Liver (tissue), 9 donors: ENCODE results near the gene SYNDIG1. TPM values are rescaled to one million over a fixed set of nuclear protein-coding genes. Genes with fewer than 3 reads are reported as not detected.

ENCODE experiments used
- DNase-seq: peaks from one replicate; pipeline ENCODE4 v3.0.0-alpha.2; 2017; ENCODE audit warnings: low spot score
- H3K27ac ChIP-seq, 2 donors: one replicate each; pipeline ENCODE4 v1.7.0; 2013; ENCODE audit warnings: inconsistent platforms in 2 of 2, low read length in 2 of 2, control low read depth in 1 of 2, low read depth in 1 of 2, mild to moderate bottlenecking in 1 of 2
- H3K27me3 ChIP-seq, 4 donors: one replicate each; pipeline versions ENCODE4 v1.6.1 to v1.7.0; 2013; ENCODE audit warnings: low read length in 3 of 4, inconsistent platforms in 1 of 4, mild to moderate bottlenecking in 1 of 4, moderate library complexity in 1 of 4; ENCODE audit not compliant: control insufficient read depth in 4 of 4, insufficient read depth in 4 of 4
- H3K36me3 ChIP-seq, 4 donors: one replicate each; pipeline versions ENCODE4 v1.6.1 to v1.7.0; 2013; ENCODE audit warnings: low read length in 3 of 4, mild to moderate bottlenecking in 3 of 4, low read depth in 1 of 4, moderate library complexity in 1 of 4; ENCODE audit not compliant: control insufficient read depth in 4 of 4, insufficient read depth in 3 of 4
- H3K4me1 ChIP-seq, 4 donors: one replicate each; pipeline versions ENCODE4 v1.6.1 to v1.7.0; 2013; ENCODE audit warnings: low read length in 3 of 4, mild to moderate bottlenecking in 3 of 4, moderate library complexity in 1 of 4; ENCODE audit not compliant: control insufficient read depth in 4 of 4, insufficient read depth in 4 of 4
- H3K4me3 ChIP-seq, 3 donors: one replicate each; pipeline versions ENCODE4 v1.6.1 to v1.7.0; 2013; ENCODE audit warnings: low read length in 3 of 3, control low read depth in 1 of 3, low read depth in 1 of 3, mild to moderate bottlenecking in 1 of 3
- H3K9ac ChIP-seq, 2 donors: one replicate each; pipeline ENCODE4 v1.7.0; 2013; ENCODE audit warnings: low read length in 2 of 2, mild to moderate bottlenecking in 2 of 2, moderate library complexity in 2 of 2, control low read depth in 1 of 2, low read depth in 1 of 2
- H3K9me3 ChIP-seq, 4 donors: one replicate each; pipeline versions ENCODE4 v1.6.1 to v1.7.0; 2013; ENCODE audit warnings: low read length in 3 of 4; ENCODE audit not compliant: control insufficient read depth in 4 of 4
- EGR1 ChIP-seq, 2 donors: IDR thresholded peaks; 2 replicates each; pipeline ENCODE4 v1.6.1; 2016 to 2018; ENCODE audit warnings: antibody characterized with exemption in 2 of 2, low read depth in 2 of 2
- FOXA1 ChIP-seq: IDR thresholded peaks from 2 replicates; pipeline ENCODE4 v1.6.1; 2016; ENCODE audit warnings: antibody characterized with exemption
- FOXA2 ChIP-seq: IDR thresholded peaks from 2 replicates; pipeline ENCODE4 v1.6.1; 2016; ENCODE audit warnings: antibody characterized with exemption
- HNF4A ChIP-seq, 2 donors: conservative IDR thresholded peaks; 2 replicates each; pipeline ENCODE4 v1.6.1; 2016; ENCODE audit warnings: antibody characterized with exemption in 2 of 2, mild to moderate bottlenecking in 2 of 2
- HNF4G ChIP-seq: IDR thresholded peaks from 2 replicates; pipeline ENCODE4 v1.6.1; 2016; ENCODE audit warnings: antibody characterized with exemption
- JUND ChIP-seq, 2 donors: IDR thresholded peaks; 2 replicates each; pipeline ENCODE4 v1.6.1; 2016; ENCODE audit warnings: antibody characterized with exemption in 2 of 2
- NR2F2 ChIP-seq: IDR thresholded peaks from 2 replicates; pipeline ENCODE4 v1.6.1; 2016; ENCODE audit warnings: antibody characterized with exemption
- RAD21 ChIP-seq, 2 donors: IDR thresholded peaks; 2 replicates each; pipeline ENCODE4 v1.6.1; 2016; ENCODE audit warnings: antibody characterized with exemption in 2 of 2, mild to moderate bottlenecking in 2 of 2
- SP1 ChIP-seq: IDR thresholded peaks from 2 replicates; pipeline ENCODE4 v1.6.1; 2018; ENCODE audit warnings: antibody characterized with exemption, mild to moderate bottlenecking
- TAF1 ChIP-seq: conservative IDR thresholded peaks from 2 replicates; pipeline ENCODE4 v1.6.1; 2016; ENCODE audit warnings: antibody characterized with exemption, mild to moderate bottlenecking
- WGBS: extraction: QIAGEN DNeasy Blood & Tissue Kit; methylation state at CpG from one replicate; pipeline ENCODE4 v1.1.7; 2013; 5-methylcytosine and 5-hydroxymethylcytosine counted together
- polyA plus RNA-seq, 2 donors: library from polyadenylated mRNA; stranded (reverse) in 1 of 2; unstranded in 1 of 2; fragments of 200-250 nt in 1 of 2; fragments of >200 nt in 1 of 2; fragmentation: Nextera tagmentation in 1 of 2; extraction: Ambion mirVana in 1 of 2; gene quantifications; one replicate each; pipeline versions ENCODE4 v1.2.1 to v1.2.3, GENCODE V29; 2013 to 2015
- total RNA-seq, 2 donors: library from RNA; depleted of rRNA; stranded (reverse); fragments of >200 nt; gene quantifications; one replicate each; pipeline ENCODE4 v1.2.3, GENCODE V29; 2014
- TF ChIP-seq, protein P1 (sequence below): IDR thresholded peaks from 2 replicates; pipeline ENCODE4 v1.6.1; 2016; ENCODE audit warnings: antibody characterized with exemption
- TF ChIP-seq, protein P2 (sequence below): IDR thresholded peaks from 2 replicates; pipeline ENCODE4 v1.6.1; 2016; ENCODE audit warnings: antibody characterized with exemption
- TF ChIP-seq, protein P3 (sequence below): IDR thresholded peaks from 2 replicates; pipeline ENCODE4 v1.6.1; 2016; ENCODE audit warnings: antibody characterized with exemption, mild to moderate bottlenecking
- TF ChIP-seq, protein P4 (sequence below): fragments of 150-350 bp; IDR thresholded peaks from 2 replicates; pipeline ENCODE4 v1.5.1; 2017; ENCODE audit warnings: improper control_type of control experiment, low read depth, low read length; ENCODE audit not compliant: missing input control
- TF ChIP-seq, protein P5 (sequence below): IDR thresholded peaks from 2 replicates; pipeline ENCODE4 v1.6.1; 2016; ENCODE audit warnings: antibody characterized with exemption
- donor health status: healthy.
- donor health status: healthy.
- donor health status: healthy.
- donor health status: healthy.
- donor health status: healthy.

SYNDIG1 gene
- total and polyA plus RNA-seq, 4 donors: 0.05 to 0.08 TPM; not detected in 2

DNA sequence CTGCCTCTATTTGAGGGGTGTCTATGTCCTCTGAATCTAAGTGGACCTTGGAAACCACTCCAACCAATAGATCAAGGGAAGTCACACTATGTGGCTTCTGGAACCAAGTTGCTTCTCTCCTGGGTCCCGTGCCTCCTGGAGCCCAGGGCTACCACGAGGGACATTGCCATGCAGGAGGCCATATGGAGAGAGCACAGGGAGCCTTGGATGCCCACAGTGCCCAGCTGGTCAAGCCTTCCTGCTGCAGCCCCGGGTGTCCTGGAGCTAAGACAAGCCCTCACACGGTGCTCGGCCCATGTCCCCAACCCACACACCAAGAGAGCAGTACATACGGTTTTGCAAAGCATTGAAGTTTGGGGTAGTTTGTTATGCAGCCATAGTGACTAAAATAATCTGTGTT is 231.6 kb downstream of the SYNDIG1 start:
- Histone ChIP-seq H3K9me3 (no peaks in the 10 kb centered on the region), H3K4me3 (no peak overlapping the region), H3K27ac (no peak overlapping the region), H3K9ac (no peak overlapping the region), H3K27me3 (no peaks in the 10 kb centered on the region), H3K36me3 (no peaks in the 10 kb centered on the region), H3K4me1 (no peaks in the 10 kb centered on the region)
- peak; percentile 22 for DNase-seq
- TF ChIP-seq, protein P1, sequence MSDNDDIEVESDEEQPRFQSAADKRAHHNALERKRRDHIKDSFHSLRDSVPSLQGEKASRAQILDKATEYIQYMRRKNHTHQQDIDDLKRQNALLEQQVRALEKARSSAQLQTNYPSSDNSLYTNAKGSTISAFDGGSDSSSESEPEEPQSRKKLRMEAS: no peak
- TF ChIP-seq SP1 (no peak), FOXA1 (no peak), HNF4A (conservative IDR thresholded peaks at IDR 0.05) (no peak), FOXA2 (no peak), RAD21 (IDR thresholded peaks at IDR 0.05) (no peak), NR2F2 (no peak), TAF1 (no peak), HNF4G (no peak)
- TF ChIP-seq, protein P2, sequence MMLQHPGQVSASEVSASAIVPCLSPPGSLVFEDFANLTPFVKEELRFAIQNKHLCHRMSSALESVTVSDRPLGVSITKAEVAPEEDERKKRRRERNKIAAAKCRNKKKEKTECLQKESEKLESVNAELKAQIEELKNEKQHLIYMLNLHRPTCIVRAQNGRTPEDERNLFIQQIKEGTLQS: no peak
- TF ChIP-seq, protein P3, sequence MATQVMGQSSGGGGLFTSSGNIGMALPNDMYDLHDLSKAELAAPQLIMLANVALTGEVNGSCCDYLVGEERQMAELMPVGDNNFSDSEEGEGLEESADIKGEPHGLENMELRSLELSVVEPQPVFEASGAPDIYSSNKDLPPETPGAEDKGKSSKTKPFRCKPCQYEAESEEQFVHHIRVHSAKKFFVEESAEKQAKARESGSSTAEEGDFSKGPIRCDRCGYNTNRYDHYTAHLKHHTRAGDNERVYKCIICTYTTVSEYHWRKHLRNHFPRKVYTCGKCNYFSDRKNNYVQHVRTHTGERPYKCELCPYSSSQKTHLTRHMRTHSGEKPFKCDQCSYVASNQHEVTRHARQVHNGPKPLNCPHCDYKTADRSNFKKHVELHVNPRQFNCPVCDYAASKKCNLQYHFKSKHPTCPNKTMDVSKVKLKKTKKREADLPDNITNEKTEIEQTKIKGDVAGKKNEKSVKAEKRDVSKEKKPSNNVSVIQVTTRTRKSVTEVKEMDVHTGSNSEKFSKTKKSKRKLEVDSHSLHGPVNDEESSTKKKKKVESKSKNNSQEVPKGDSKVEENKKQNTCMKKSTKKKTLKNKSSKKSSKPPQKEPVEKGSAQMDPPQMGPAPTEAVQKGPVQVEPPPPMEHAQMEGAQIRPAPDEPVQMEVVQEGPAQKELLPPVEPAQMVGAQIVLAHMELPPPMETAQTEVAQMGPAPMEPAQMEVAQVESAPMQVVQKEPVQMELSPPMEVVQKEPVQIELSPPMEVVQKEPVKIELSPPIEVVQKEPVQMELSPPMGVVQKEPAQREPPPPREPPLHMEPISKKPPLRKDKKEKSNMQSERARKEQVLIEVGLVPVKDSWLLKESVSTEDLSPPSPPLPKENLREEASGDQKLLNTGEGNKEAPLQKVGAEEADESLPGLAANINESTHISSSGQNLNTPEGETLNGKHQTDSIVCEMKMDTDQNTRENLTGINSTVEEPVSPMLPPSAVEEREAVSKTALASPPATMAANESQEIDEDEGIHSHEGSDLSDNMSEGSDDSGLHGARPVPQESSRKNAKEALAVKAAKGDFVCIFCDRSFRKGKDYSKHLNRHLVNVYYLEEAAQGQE: no peak
- TF ChIP-seq, protein P4, sequence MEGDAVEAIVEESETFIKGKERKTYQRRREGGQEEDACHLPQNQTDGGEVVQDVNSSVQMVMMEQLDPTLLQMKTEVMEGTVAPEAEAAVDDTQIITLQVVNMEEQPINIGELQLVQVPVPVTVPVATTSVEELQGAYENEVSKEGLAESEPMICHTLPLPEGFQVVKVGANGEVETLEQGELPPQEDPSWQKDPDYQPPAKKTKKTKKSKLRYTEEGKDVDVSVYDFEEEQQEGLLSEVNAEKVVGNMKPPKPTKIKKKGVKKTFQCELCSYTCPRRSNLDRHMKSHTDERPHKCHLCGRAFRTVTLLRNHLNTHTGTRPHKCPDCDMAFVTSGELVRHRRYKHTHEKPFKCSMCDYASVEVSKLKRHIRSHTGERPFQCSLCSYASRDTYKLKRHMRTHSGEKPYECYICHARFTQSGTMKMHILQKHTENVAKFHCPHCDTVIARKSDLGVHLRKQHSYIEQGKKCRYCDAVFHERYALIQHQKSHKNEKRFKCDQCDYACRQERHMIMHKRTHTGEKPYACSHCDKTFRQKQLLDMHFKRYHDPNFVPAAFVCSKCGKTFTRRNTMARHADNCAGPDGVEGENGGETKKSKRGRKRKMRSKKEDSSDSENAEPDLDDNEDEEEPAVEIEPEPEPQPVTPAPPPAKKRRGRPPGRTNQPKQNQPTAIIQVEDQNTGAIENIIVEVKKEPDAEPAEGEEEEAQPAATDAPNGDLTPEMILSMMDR: no peak
- 90% methylated on average over 6 of the region's 6 CpGs for WGBS

DNA sequence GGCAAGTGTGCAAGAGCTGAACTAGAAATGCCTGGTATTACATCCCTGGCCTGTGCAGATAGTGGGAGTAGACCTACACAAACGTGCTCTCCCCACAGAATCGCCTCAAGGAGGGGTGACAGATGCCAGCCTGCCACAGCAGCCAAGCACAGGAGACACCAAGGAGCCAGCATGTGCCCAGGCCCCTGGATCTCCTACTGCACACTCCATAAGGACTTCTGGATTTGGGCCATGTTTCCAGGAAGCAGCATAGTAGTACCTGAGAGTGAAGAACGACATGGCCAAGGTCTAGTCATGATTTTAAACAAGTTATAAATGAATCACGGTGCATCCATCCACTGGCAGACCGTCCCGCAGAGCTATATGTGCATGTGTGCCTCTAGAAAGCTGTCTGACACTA is 232.2 kb downstream of the SYNDIG1 start:
- H3K9me3 ChIP-seq: no peaks in the 10 kb centered on the region
- TF ChIP-seq JUND (IDR thresholded peaks at IDR 0.05) (no peak), HNF4A (conservative IDR thresholded peaks at IDR 0.05) (no peak), EGR1 (IDR thresholded peaks at IDR 0.05; ENCODE audit: low read depth in 2 of 2) (no peak), RAD21 (IDR thresholded peaks at IDR 0.05) (no peak), FOXA1 (no peak), FOXA2 (no peak)
- TF ChIP-seq, protein P5, sequence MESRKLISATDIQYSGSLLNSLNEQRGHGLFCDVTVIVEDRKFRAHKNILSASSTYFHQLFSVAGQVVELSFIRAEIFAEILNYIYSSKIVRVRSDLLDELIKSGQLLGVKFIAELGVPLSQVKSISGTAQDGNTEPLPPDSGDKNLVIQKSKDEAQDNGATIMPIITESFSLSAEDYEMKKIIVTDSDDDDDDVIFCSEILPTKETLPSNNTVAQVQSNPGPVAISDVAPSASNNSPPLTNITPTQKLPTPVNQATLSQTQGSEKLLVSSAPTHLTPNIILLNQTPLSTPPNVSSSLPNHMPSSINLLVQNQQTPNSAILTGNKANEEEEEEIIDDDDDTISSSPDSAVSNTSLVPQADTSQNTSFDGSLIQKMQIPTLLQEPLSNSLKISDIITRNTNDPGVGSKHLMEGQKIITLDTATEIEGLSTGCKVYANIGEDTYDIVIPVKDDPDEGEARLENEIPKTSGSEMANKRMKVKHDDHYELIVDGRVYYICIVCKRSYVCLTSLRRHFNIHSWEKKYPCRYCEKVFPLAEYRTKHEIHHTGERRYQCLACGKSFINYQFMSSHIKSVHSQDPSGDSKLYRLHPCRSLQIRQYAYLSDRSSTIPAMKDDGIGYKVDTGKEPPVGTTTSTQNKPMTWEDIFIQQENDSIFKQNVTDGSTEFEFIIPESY: no peak
- TF ChIP-seq, protein P1: no peak
- DNase-seq: peak; percentile 22
- no peak overlapping the region for H3K9ac ChIP-seq
- no peak overlapping the region for H3K27ac ChIP-seq
- no peaks in the 10 kb centered on the region for H3K36me3 ChIP-seq
- H3K4me1 ChIP-seq: no peaks in the 10 kb centered on the region
- H3K4me3 ChIP-seq: no peak overlapping the region
- H3K27me3 ChIP-seq: no peaks in the 10 kb centered on the region
- WGBS: 77% methylated on average over 6 of the region's 6 CpGs
